Measurements from ENCODE around the gene RPS6KA3. TPM values are rescaled to one million over a fixed set of nuclear protein-coding genes. Genes with fewer than 3 reads are reported as not detected.
A peak's percentile ranks its signal among the peaks of the same experiment; 100 is the strongest.

RPS6KA3 gene
- polyA plus RNA-seq (25.0 to 32.1 TPM (median 25.0 TPM) in 3 replicates), polyA minus RNA-seq (7.1 to 42.9 TPM (median 36.1 TPM) in 3 replicates)
- 8.6 TPM for polyA plus RNA-seq (2011; ENCODE audit: low read depth)
- 16.3 and 32.7 TPM in 2 replicates for polyA plus RNA-seq (2011; cell fraction: cytosol; rRNA removed)
- 25.5 and 29.3 TPM in 2 replicates for polyA plus RNA-seq (2011; cell fraction: nucleus; rRNA removed)
- 16.6 and 21.1 TPM in 2 replicates for polyA plus RNA-seq (2012; ENCODE audit: low replicate concordance)
- polyA minus RNA-seq (2011; cell fraction: cytosol; rRNA and poly(A)+ RNA removed), result 23.2 TPM
- 15.3 and 35.7 TPM in 2 replicates for polyA minus RNA-seq (2011; cell fraction: nucleus; rRNA and poly(A)+ RNA removed)

GRCh38 chrX:20266810-20267606 lies at the start of gene RPS6KA3:
TSS of gene RPS6KA3 (minus strand) at chrX:20266909. CDS start at chrX:20266632, 277 bp downstream.
- no peak for DNase-seq (ENCODE audit: low read depth, low spot score)
- dilution Hi-C loops (cut with MboI; ENCODE audit: extremely low pct_ligation_motif_present, low sequenced_read_pairs), result no loop called here

GRCh38 chrX:20315140-20315539 lies 48.4 kb upstream of the RPS6KA3 start:
- TF ChIP-seq, protein P1, sequence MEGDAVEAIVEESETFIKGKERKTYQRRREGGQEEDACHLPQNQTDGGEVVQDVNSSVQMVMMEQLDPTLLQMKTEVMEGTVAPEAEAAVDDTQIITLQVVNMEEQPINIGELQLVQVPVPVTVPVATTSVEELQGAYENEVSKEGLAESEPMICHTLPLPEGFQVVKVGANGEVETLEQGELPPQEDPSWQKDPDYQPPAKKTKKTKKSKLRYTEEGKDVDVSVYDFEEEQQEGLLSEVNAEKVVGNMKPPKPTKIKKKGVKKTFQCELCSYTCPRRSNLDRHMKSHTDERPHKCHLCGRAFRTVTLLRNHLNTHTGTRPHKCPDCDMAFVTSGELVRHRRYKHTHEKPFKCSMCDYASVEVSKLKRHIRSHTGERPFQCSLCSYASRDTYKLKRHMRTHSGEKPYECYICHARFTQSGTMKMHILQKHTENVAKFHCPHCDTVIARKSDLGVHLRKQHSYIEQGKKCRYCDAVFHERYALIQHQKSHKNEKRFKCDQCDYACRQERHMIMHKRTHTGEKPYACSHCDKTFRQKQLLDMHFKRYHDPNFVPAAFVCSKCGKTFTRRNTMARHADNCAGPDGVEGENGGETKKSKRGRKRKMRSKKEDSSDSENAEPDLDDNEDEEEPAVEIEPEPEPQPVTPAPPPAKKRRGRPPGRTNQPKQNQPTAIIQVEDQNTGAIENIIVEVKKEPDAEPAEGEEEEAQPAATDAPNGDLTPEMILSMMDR (optimal IDR thresholded peaks at IDR 0.05 in 1 of 3, IDR thresholded peaks at IDR 0.05 in 1 of 3, conservative IDR thresholded peaks at IDR 0.05 in 1 of 3; ENCODE audit: extremely low read depth in 1 of 3, insufficient read depth in 2 of 3, low read length in 3 of 3), result no peak
- DNase-seq (ENCODE audit: low read depth, low spot score), result peak; percentile 13
- no peak overlapping the region for H3K4me3 ChIP-seq (ENCODE audit: control insufficient read depth in 2 of 3, extremely low read depth in 1 of 3, insufficient read depth in 2 of 3, low read depth in 1 of 3, low read length in 3 of 3)
- H2AFZ ChIP-seq (ENCODE audit: control insufficient read depth, low read length), result peak overlapping the region; percentile 73
- no peaks in the 10 kb centered on the region for H3K9me1 ChIP-seq (ENCODE audit: control insufficient read depth, extremely low read depth, insufficient read depth, low read length)
- peak; percentile 77 for FAIRE-seq
- dilution Hi-C loops (cut with MboI; ENCODE audit: extremely low pct_ligation_motif_present, low sequenced_read_pairs), result no loop called here
- H3K9me3 ChIP-seq (ENCODE audit: control insufficient read depth, low read depth, low read length), result no peaks in the 10 kb centered on the region
- H4K20me1 ChIP-seq (ENCODE audit: control insufficient read depth, extremely low read depth, insufficient read depth, low read length), result no peaks in the 10 kb centered on the region
- H3K27me3 ChIP-seq (ENCODE audit: control insufficient read depth, extremely low read depth, insufficient read depth, low read length), result no peaks in the 10 kb centered on the region
- H3K36me3 ChIP-seq (ENCODE audit: control insufficient read depth in 2 of 2, extremely low read depth in 1 of 2, insufficient read depth in 2 of 2, low read length in 2 of 2), result no peaks in the 10 kb centered on the region
- H3K9ac ChIP-seq (ENCODE audit: control insufficient read depth, extremely low read depth, insufficient read depth, low read length), result no peak overlapping the region
- H3K79me2 ChIP-seq (ENCODE audit: control insufficient read depth, insufficient read depth, low read length), result no peaks in the 10 kb centered on the region
- peak overlapping the region; percentile 45 for H3K4me2 ChIP-seq (ENCODE audit: control insufficient read depth, extremely low read depth, insufficient read depth, low read depth, low read length)
- peaks cover 6% of the 10 kb centered on the region for H3K4me1 ChIP-seq (ENCODE audit: control insufficient read depth, extremely low read depth, insufficient read depth, low read length)
- no peak overlapping the region for H3K27ac ChIP-seq (ENCODE audit: control insufficient read depth, insufficient read depth, low read length)

More at GRCh38 chrX:20266810-20267606, at the start of gene RPS6KA3:
- Histone ChIP-seq H3K4me3 (ENCODE audit: control insufficient read depth in 2 of 3, extremely low read depth in 1 of 3, insufficient read depth in 2 of 3, low read depth in 1 of 3, low read length in 3 of 3) (peak within 1 kb of the TSS; percentile 59 to 78 (median 69)), H3K27ac (ENCODE audit: control insufficient read depth, insufficient read depth, low read length) (peak within 1 kb of the TSS; percentile 84), H3K9ac (ENCODE audit: control insufficient read depth, extremely low read depth, insufficient read depth, low read length) (peak within 1 kb of the TSS; percentile 82), H3K79me2 (ENCODE audit: control insufficient read depth, insufficient read depth, low read length) (peaks cover 34% of the 10 kb centered on the region), H3K9me3 (ENCODE audit: control insufficient read depth, low read depth, low read length) (no peaks in the 10 kb centered on the region), H3K36me3 (ENCODE audit: control insufficient read depth in 2 of 2, extremely low read depth in 1 of 2, insufficient read depth in 2 of 2, low read length in 2 of 2) (no peaks in the 10 kb centered on the region), H3K9me1 (ENCODE audit: control insufficient read depth, extremely low read depth, insufficient read depth, low read length) (no peaks in the 10 kb centered on the region), H3K4me2 (ENCODE audit: control insufficient read depth, extremely low read depth, insufficient read depth, low read depth, low read length) (peak within 1 kb of the TSS; percentile 75), H3K27me3 (ENCODE audit: control insufficient read depth, extremely low read depth, insufficient read depth, low read length) (no peaks in the 10 kb centered on the region), H3K4me1 (ENCODE audit: control insufficient read depth, extremely low read depth, insufficient read depth, low read length) (peaks cover 5% of the 10 kb centered on the region), H2AFZ (ENCODE audit: control insufficient read depth, low read length) (peak within 1 kb of the TSS; percentile 74), H4K20me1 (ENCODE audit: control insufficient read depth, extremely low read depth, insufficient read depth, low read length) (no peaks in the 10 kb centered on the region)
- TF ChIP-seq, protein P1 (optimal IDR thresholded peaks at IDR 0.05 in 1 of 3, IDR thresholded peaks at IDR 0.05 in 1 of 3, conservative IDR thresholded peaks at IDR 0.05 in 1 of 3; ENCODE audit: extremely low read depth in 1 of 3, insufficient read depth in 2 of 3, low read length in 3 of 3), result no peak
- no peak for TF ChIP-seq EZH2 (IDR thresholded peaks at IDR 0.05; ENCODE audit: low read length)
- no peak for FAIRE-seq

All from keratinocyte (primary cell).